HG03280 (cell line): Measurements from ENCODE around the gene MAGEH1.
"Not testable (repeated sequence)": the region's sequence is repeated elsewhere in the genome, so short reads cannot be mapped to it uniquely, and the experiment has no call there.

Experiments
- ATAC-seq: cut with Tn5 transposase; IDR thresholded peaks from one replicate; pipeline ENCODE4 v1.9.1; 2021; ENCODE audit warnings: mild to moderate bottlenecking, moderate library complexity; ENCODE audit not compliant: unreplicated experiment

MAGEH1 gene, protein sequence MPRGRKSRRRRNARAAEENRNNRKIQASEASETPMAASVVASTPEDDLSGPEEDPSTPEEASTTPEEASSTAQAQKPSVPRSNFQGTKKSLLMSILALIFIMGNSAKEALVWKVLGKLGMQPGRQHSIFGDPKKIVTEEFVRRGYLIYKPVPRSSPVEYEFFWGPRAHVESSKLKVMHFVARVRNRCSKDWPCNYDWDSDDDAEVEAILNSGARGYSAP

DNA sequence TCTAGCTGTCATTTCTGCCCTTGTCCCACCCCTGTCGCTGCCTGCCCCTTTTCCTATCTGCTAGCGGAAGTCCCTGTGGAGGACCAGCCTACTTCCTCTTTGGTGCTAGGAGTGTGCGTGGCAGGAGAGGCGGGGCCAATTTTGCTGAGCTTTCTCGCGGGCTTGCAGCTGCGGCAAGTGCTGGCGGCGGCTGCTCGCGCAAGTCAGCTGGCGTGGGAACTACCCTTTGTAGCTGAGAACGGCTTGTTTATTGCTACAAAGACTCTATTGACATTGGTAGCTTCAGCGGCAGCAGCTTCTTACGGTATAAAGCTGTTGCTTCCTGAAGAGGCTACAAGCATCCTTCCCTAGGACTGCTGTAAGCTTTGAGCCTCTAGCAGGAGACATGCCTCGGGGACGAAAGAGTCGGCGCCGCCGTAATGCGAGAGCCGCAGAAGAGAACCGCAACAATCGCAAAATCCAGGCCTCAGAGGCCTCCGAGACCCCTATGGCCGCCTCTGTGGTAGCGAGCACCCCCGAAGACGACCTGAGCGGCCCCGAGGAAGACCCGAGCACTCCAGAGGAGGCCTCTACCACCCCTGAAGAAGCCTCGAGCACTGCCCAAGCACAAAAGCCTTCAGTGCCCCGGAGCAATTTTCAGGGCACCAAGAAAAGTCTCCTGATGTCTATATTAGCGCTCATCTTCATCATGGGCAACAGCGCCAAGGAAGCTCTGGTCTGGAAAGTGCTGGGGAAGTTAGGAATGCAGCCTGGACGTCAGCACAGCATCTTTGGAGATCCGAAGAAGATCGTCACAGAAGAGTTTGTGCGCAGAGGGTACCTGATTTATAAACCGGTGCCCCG, at the start of gene MAGEH1:
Gene MAGEH1 (plus strand): TSS at position 138 of the 843 bp plus-strand sequence. CDS start 248 bp downstream, at position 386.
- peak; percentile 97 for ATAC-seq

DNA sequence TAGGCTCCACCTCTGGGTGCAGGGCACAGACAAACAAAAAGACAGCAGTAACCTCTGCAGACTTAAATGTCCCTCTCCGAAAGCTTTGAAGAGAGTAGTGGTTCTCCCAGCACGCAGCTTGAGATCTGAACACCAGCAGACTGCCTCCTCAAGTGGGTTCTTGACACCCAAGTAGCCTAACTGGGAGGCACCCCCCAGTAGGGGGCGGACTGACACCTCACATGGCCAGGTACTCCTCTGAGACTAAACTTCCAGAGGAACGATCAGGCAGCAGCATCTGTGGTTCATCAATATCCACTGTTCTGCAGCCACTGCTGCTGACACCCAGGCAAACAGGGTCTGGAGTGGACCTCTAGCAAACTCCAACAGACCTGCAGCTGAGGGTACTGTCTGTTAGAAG, 24.8 kb upstream of the MAGEH1 start:
- ATAC-seq, result not testable (repeated sequence)

DNA sequence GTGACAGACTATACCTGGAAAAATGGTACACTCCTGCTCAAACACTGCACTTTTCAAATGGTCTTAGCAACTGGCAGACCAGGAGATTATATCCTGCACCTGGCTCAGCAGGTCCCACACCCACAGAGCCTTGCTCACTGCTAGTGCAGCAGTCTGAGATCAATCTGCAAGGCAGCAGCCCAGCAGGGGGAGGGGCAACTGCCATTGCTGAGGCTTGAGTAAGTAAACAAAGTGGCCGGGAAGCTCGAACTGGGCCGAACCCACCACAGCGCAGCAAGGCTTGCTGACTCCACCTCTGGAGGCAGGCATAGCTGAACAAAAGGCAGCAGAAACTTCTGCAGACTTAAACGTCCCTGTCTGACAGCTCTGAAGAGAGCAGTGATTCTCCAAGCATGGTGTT, 8.5 kb upstream of the MAGEH1 start:
- not testable (repeated sequence) for ATAC-seq

DNA sequence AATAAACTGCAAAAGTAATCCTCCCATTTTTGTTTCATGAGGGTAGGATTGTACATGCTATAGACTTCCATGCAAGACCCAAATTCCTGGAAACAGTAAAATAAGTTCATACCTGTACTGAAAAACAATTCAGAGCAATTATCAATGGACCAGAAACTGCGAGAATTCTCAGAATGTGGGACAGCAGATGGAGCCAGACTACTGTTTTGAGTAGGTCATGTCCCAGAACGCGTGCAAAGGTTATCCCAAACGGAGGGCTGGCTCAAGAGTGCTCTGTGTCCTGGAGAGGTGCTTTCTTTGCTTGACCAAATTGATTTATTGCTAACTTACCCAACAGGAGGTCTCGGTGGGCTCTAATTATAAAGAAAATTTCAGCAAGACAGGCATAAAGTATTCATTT, 1.7 kb upstream of the MAGEH1 start:
- ATAC-seq, result no peak

DNA sequence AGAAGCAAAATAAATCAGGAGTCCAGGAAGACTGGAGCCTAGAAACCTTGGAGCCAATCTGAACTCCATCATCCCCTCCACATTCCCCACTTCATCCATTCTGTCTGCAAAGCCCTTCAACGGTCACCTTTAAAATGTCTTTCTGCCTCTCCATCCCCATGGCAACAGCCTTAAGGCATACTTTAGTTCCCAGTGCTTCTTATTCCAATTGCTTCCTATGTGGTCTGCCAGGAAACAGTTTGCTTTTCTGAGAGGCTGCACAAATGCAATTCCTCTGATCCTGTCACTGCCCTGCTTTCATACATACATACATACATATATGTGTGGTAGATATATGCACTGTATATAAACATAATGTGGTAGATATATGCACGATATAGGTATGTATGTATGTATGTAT, 786 bp upstream of the MAGEH1 start:
- no peak for ATAC-seq

DNA sequence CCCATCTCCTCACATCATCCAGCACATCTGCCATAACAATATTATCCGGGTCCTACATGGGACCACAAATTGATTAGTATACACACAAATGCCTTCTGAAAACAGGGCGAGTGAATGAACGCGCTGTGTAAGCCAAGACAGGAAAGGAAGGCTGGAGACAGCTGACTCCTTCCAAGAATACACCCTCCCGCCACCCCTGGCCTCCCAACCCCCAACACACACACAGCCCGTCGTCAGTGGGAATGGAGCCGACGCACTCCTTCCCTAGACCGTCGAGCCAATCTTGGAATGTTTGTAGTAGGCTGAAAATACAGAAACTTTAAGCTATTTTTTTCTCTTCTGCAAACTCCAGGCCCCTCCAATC, 319 bp upstream of the MAGEH1 start:
- peak; percentile 26 for ATAC-seq

DNA sequence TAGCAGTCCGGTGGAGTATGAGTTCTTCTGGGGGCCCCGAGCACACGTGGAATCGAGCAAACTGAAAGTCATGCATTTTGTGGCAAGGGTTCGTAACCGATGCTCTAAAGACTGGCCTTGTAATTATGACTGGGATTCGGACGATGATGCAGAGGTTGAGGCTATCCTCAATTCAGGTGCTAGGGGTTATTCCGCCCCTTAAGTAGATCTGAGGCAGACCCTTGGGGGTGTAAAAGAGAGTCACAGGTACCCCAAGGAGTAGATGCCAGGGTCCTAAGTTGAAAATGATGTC, 852 bp downstream of the MAGEH1 start:
- no peak for ATAC-seq

DNA sequence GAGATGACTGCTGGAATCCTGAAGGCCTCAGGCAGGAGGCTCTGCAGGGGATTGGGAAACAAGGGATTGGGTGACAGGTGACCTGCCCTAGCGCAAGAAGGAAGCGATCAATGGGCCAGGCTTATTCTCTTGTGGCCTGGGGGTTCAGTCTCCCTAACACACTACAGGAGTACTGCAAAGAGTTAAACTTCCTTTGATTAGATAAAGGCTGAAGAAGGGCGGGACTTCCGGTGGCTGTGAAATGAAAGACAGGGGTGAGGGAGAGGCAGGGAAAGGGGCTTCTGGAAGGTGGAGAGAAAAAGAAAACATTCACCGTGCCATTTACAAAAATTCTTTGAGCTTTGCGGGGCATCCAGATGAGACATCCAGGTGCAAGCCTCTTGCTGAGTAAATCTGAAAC, 3.8 kb downstream of the MAGEH1 start:
- ATAC-seq, result not testable (repeated sequence)

DNA sequence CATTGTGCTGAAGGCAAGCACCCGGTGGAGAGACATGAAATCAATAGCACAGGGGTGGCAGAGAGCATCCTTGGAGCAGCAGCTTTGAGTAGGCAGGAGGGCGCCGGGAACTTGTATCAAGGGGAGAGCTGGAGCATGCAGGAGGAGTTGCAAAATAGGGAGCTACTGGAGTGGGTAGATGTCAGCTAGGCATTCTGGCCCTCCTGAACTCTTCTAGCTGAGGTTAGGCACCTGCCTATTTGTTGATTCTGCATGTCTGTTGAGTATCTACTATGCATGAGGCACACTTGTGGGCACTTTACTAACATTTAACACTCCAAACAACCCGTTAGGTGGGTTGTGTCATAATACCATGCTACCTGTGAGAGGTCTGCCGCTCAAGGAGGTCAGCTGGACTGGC, 7.5 kb downstream of the MAGEH1 start:
- ATAC-seq, result not testable (repeated sequence)

DNA sequence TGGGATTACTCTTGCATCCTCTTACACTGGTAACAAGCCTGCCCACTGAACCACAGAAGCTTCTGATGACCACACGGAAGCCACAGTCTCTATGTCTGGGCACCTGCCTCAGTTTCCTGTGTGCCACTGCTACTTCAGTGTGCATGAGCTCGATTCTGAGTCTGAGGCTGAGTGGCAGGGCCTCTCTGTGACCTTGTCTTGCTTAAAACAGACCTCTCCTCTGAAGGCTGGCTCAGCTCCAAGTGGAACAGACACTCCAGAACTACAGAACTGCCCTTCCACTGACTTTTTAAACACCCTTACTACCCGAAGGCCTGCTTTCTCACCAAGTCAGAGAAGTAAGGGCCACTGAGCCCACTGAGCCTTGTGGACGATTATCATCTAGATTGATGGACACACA, 8.0 kb downstream of the MAGEH1 start:
- not testable (repeated sequence) for ATAC-seq

DNA sequence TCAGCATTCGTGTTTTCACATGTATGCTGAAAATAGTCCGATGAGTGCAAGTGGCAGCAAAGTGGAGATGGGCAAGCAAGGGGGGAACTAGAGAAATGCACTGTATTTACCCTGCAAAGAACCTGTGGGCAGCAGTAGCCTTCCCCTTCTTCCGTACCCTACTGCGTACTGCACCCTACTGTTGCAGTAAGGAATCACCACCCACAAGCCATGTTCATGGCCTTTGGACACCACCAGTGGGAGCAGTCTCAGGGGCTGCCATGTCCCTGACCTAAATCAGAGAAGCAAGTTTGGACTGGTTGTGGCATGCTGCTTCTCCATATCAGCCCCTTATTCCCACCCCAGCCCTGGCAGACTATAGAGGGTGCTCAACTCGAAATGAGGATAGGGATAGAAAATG, 12.1 kb downstream of the MAGEH1 start:
- ATAC-seq, result not testable (repeated sequence)

DNA sequence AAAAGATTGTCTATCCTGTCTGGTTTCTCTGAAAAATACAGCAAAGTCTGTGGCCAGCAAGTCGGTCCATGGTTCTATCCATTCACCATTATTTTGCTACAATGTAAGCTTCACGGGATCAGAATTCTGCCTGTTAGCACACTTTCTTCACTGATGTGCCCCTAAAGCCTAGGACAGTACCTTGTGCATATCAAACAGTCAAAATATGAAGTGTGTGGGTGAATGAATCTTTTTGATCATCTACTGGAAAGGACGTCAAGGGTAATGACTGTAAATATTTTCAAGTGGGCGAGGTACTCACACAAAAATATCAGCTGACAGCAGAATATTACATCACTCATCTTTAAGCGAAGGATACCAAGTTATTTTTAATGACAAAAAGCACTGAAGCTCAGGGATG, 13.2 kb downstream of the MAGEH1 start:
- ATAC-seq, result not testable (repeated sequence)

DNA sequence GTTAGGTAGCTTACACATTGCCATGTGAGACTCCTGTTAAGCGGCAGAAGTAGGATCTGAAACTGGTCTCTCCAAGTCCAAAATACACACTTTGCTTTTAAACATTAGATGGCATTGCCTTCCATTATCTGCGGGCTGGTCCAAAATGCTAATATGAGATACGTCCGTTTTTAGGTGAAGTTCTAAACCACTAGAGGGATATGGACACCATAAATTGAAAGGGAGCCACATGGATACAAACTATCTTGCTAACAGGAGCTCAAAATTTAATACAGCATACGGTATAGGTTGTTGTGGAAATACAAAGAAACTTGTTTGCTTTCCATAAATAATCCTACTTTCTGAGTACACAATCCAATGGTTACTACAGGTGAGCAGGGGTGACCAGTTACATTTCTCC, 13.9 kb downstream of the MAGEH1 start:
- not testable (repeated sequence) for ATAC-seq

DNA sequence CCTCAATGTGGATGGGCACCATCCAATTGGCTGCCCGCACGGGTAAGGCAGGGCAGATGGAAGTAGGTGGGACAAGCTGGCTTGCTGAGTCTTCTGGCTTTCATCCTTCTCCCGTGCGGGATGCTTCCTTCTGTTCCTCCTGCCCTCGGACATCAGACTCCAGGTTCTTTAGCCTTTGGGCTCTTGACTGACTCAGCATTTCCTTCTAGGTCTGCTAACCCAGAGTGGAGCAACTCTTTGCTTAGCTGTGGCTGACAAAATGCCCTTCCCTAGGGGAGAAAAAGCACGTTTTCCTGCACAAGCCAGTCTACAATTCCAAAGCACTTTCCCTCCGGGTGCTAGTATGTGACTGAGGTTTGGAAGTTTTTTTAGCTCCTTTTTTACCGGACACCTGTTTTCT, 28.0 kb downstream of the MAGEH1 start:
- not testable (repeated sequence) for ATAC-seq

DNA sequence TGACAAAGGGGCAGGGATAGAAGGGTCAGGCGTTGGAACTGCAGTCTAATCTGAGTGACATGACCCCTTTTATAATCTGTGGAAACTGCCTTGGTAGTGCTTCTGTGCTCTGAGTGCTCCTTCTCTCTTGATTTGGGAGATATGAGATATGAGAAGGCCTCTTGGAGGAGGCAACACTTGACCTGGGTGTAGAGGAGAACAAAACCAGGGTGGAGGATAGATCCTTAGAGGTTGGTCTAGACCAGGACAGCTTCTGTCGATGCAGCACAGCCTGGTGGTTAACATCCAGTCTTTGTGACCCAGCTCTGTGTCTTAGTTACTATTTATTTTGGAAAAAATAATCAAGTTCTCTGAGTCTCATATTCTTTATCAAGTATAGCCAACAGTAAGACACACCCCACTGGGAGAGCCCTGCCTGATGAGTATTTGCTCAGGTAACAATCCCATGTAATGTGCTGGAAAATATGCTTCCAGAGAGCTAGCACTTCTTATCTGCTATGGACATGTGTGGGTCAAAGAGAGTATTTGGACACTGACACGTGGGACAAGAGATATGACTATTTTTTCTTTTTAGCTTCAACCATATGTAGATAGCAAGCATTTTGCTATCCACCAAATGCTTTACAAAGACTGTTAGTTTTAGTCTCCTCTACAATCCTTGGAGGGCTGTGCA, 28.6 kb downstream of the MAGEH1 start:
- no peak for ATAC-seq

DNA sequence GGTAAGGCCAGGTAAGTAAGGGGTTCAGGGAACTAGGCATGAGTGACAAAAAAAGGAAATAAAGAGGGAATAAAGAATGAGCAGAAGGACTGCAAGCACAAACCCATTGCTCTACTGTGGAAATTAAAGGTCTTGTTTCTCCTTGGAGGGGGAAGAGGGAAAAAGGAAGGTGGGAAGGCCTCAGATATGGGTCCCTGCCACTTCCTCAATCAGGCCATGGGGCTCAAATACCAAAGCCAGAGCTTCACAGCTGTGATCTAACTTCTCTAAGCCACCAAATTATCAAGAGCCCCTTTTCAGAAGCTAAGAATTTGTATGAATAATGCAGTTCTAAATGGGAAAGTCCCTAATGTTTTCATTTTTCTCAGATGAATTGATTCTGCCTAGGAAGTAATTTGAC, 33.0 kb downstream of the MAGEH1 start:
- ATAC-seq, result no peak

DNA sequence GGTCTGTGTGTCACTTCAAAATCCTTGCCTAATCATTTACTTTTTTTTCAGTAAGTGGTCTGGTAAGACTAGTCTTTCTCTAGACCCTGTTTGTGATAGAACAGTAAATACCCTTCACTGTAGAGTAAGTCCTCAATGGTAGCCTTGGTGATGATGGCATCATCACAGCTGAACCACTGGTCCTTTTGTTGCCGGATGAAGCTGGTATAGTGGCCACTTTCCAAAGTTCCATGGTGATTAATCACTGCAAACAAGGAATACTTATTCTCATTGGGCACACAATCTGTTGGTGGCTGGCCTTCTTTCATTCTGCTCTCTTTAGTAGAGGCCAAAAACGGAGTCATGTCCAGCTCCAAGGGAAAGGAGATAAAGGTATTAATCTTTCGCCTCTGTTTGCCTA, 34.8 kb downstream of the MAGEH1 start:
- ATAC-seq, result no peak

DNA sequence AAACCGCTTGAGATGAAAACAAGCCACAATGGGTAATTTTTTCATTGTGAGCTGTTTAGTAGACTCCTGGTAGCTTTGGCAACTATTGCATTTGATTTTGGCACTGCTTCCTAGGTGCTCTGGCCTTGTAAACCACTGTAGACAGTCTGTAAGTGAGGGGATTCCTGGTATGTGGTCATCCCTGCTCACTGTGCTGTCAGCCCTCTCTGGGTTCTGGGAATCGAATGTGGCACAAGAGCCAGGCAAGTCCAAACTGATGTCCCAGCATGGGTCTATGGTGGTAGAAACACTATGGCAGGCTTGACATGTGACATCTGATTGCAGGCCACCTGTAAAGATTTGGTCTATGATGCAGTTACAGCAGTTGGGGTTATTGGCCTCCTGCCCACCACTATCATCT, 35.2 kb downstream of the MAGEH1 start:
- ATAC-seq, result no peak

DNA sequence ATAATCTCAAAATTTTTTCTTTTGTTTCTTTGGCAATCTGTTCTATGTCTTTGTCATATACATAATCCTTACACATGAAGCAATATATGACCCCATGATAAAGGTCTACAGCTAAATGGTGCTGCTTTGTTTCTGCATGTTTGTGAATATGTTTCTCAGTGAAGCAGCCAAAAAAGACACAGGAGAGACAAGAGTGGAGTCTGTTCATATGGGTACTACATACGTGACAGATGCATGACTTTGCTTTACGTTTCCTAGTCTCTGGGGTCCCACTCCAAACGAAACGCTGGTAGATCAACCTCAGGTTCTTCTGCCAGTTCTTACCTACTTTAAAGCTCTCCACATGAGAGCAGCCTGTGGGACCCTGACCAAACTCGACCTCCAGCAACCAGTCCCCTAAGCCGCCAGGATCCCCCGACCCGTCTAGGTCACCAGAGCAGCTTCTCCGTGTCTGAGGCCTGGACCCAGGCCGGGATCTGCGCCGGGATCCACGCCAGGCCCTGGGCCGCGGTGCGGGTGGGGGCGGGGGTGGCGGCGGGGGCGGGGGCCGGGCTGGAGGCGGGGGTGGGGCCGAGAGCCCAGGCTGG, 36.2 kb downstream of the MAGEH1 start:
- peak; percentile 11 for ATAC-seq

DNA sequence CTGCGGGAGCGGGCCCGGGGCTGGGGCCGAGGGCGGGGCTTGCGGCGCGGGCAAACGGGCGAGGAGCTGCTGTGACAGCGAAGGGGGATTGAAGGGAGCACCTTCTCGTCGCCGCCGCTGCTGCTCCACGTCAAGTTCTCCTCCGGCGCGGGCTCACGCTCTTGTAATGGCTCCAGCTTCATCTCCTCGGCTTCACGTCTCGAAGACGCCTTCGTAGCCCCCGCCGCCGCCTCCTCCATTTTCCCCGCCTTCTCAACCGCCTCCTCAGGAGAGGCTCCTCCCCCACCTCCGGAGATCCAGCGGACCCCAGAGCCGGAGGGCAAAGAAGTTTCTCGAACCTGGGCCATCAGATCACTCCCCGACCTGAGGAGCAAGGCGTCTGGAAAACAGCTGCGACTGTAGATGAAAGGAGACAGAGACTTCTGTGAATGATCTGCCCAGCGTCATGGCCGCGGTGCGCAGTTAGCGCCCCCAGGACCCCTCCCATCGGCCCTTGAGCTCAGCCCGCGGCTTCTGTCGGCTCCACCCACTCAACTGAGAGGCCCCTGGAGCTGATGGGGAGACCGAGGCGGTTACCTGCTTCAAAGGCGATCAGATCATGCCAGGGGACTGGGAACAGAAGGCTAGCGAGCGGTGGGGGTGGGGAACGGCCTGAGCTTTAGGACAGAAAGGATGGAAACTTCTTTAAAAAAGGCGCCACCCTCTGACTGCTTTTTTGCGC, 36.8 kb downstream of the MAGEH1 start:
- ATAC-seq, result peak; percentile 63
